WTC11 (cell line): ENCODE data around the gene FRMD5. TPM values are rescaled to one million over a fixed set of nuclear protein-coding genes. Genes with fewer than 3 reads are reported as not detected.

Experiments
- ATAC-seq: fragments of 200-7000 bp; cut with Tn5 transposase; 2 replicates; pipeline ENCODE4 v1.10.0; 2021; ENCODE audit warnings: mild to moderate bottlenecking, moderate library complexity
- CTCF ChIA-PET: fragments of 300-600 bp; sonication (Branson Sonifier 250); formaldehyde crosslinking; loops from one replicate; lab custom pipeline; 2021; ENCODE audit warnings: antibody characterized with exemption; lab: Charles Lee
- POLR2A ChIA-PET: fragments of 350-600 bp; sonication (Branson Sonifier 250); formaldehyde crosslinking; loops from one replicate; lab custom pipeline; 2021; ENCODE audit warnings: antibody characterized with exemption; lab: Charles Lee
- DNase-seq: peaks from one replicate; pipeline ENCODE4 v3.0.0; 2021; ENCODE audit warnings: low spot score
- H3K27ac Mint-ChIP-seq: 2 replicates; pipeline ENCODE4 v1.8.0; 2021; ENCODE audit warnings: mixed read lengths
- H3K27me3 Mint-ChIP-seq: 2 replicates; pipeline ENCODE4 v1.8.0; 2021; ENCODE audit warnings: low read depth, mild to moderate bottlenecking, moderate library complexity, mixed read lengths
- H3K36me3 Mint-ChIP-seq: 2 replicates; pipeline ENCODE4 v1.8.0; 2021; ENCODE audit warnings: mixed read lengths
- H3K4me1 Mint-ChIP-seq: 2 replicates; pipeline ENCODE4 v1.8.0; 2022; ENCODE audit warnings: mixed read lengths
- H3K4me3 Mint-ChIP-seq: 2 replicates; pipeline ENCODE4 v1.8.0; 2021; ENCODE audit warnings: mild to moderate bottlenecking, moderate library complexity, mixed read lengths
- H3K9me3 Mint-ChIP-seq: 2 replicates; pipeline ENCODE4 v1.8.0; 2021; ENCODE audit warnings: mixed read lengths
- AFF4 ChIP-seq: sonication (generic); formaldehyde crosslinking; IDR thresholded peaks from 2 replicates; pipeline ENCODE4 v1.8.1; 2023; ENCODE audit warnings: mild to moderate bottlenecking, missing genetic modification reagents, borderline replicate concordance
- GTF2I ChIP-seq: fragments of 250-450 bp; sonication (Bioruptor Pico); conservative IDR thresholded peaks from 2 replicates; pipeline ENCODE4 v1.4.0; 2021; ENCODE audit warnings: mild to moderate bottlenecking
- HMGA2 ChIP-seq: fragments of 250-450 bp; sonication (Bioruptor Pico); IDR thresholded peaks from 2 replicates; pipeline ENCODE4 v1.4.0; 2021; ENCODE audit warnings: mild to moderate bottlenecking, moderate library complexity
- IRF1 ChIP-seq: sonication (generic); formaldehyde crosslinking; IDR thresholded peaks from 2 replicates; pipeline ENCODE4 v1.8.0; 2023; ENCODE audit warnings: missing genetic modification reagents
- NFE2L1 ChIP-seq: sonication (generic); formaldehyde crosslinking; IDR thresholded peaks from 2 replicates; pipeline ENCODE4 v1.8.1; 2023; ENCODE audit warnings: missing genetic modification reagents
- SMAD4 ChIP-seq: sonication (generic); formaldehyde crosslinking; IDR thresholded peaks from 2 replicates; pipeline ENCODE4 v1.8.0; 2022; ENCODE audit warnings: mild to moderate bottlenecking, missing genetic modification reagents
- TEAD4 ChIP-seq: sonication (generic); formaldehyde crosslinking; IDR thresholded peaks from 2 replicates; pipeline ENCODE4 v1.8.0; 2022; ENCODE audit warnings: mild to moderate bottlenecking, missing genetic modification reagents
- USF2 ChIP-seq: sonication (generic); formaldehyde crosslinking; IDR thresholded peaks from 2 replicates; pipeline ENCODE4 v1.8.1; 2023; ENCODE audit warnings: mild to moderate bottlenecking, missing genetic modification reagents, moderate library complexity
- ZNF281 ChIP-seq: sonication (generic); formaldehyde crosslinking; IDR thresholded peaks from 2 replicates; pipeline ENCODE4 v1.8.0; 2023; ENCODE audit warnings: mild to moderate bottlenecking, missing genetic modification reagents
- total RNA-seq: library from RNA; stranded (reverse); gene quantifications from 3 replicates; pipeline ENCODE4 v1.2.3, GENCODE V29; 2021
- TF ChIP-seq, protein P1 (sequence below): sonication (generic); formaldehyde crosslinking; IDR thresholded peaks from 2 replicates; pipeline ENCODE4 v1.8.1; 2022; ENCODE audit warnings: low read depth, missing genetic modification reagents, borderline replicate concordance
- TF ChIP-seq, protein P2 (sequence below): fragments of 250-450 bp; sonication (Bioruptor Pico); IDR thresholded peaks from 2 replicates; pipeline ENCODE4 v1.9.0; 2021; ENCODE audit warnings: mild to moderate bottlenecking

Gene FRMD5
- total RNA-seq, 1 experiment from 2014 or later: 14.1 TPM

GRCh38 chr15:44129911-44130310 lies 65.2 kb downstream of the FRMD5 start:
- no peak overlapping the region for H3K4me3 Mint-ChIP-seq
- TF ChIP-seq, protein P1, sequence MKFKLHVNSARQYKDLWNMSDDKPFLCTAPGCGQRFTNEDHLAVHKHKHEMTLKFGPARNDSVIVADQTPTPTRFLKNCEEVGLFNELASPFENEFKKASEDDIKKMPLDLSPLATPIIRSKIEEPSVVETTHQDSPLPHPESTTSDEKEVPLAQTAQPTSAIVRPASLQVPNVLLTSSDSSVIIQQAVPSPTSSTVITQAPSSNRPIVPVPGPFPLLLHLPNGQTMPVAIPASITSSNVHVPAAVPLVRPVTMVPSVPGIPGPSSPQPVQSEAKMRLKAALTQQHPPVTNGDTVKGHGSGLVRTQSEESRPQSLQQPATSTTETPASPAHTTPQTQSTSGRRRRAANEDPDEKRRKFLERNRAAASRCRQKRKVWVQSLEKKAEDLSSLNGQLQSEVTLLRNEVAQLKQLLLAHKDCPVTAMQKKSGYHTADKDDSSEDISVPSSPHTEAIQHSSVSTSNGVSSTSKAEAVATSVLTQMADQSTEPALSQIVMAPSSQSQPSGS (CRISPR knock-in tag): no peak
- TF ChIP-seq TEAD4 (CRISPR knock-in tag): no peak
- no peak for TF ChIP-seq AFF4 (CRISPR knock-in tag)
- TF ChIP-seq NFE2L1 (CRISPR knock-in tag): no peak
- TF ChIP-seq HMGA2 (CRISPR knock-in tag): no peak
- TF ChIP-seq IRF1: no peak
- no peak for TF ChIP-seq GTF2I (CRISPR knock-in tag)
- TF ChIP-seq USF2 (CRISPR knock-in tag): no peak
- TF ChIP-seq, protein P2, sequence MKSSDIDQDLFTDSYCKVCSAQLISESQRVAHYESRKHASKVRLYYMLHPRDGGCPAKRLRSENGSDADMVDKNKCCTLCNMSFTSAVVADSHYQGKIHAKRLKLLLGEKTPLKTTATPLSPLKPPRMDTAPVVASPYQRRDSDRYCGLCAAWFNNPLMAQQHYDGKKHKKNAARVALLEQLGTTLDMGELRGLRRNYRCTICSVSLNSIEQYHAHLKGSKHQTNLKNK: no peak
- CTCF ChIA-PET: interaction anchor here (0.5 to 0.9 kb wide), 2 partner anchors 30 to 227 kb away, joined by 3 to 4 read pairs; no protein-coding TSS in a partner anchor
- no peak for DNase-seq
- no peak overlapping the region for H3K27ac Mint-ChIP-seq
- no peaks in the 10 kb centered on the region for H3K27me3 Mint-ChIP-seq
- peak; percentile 67 for ATAC-seq
- no peaks in the 10 kb centered on the region for H3K4me1 Mint-ChIP-seq
- H3K36me3 Mint-ChIP-seq: no peaks in the 10 kb centered on the region
- POLR2A ChIA-PET: no interaction called here
- H3K9me3 Mint-ChIP-seq: no peaks in the 10 kb centered on the region

DNA sequence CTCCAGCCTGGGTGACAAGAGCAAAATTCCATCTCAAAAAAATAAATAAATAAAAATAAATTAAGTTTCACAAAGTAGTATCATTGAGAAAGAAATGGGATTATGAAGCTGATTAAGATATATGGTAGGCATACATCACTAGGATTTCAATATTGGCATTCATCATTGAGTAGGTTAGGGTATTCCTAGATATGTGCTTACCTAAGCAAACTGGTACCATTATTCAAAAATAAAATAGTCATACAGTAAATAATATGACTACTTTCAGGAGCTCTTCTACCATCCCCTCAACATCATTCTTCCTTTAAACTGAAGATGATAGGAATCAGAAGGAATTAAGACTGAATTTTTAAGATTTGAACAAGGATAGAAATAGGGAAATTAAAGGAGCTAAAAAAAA lies 66.6 kb downstream of the FRMD5 start:
- H3K27ac Mint-ChIP-seq: no peak overlapping the region
- no peak for ATAC-seq
- no peaks in the 10 kb centered on the region for H3K27me3 Mint-ChIP-seq
- H3K4me1 Mint-ChIP-seq: no peaks in the 10 kb centered on the region
- DNase-seq: no peak
- TF ChIP-seq SMAD4 (CRISPR knock-in tag) (no peak), ZNF281 (CRISPR knock-in tag) (no peak), USF2 (CRISPR knock-in tag) (no peak)
- CTCF ChIA-PET: no interaction called here
- no peaks in the 10 kb centered on the region for H3K36me3 Mint-ChIP-seq
- no peak overlapping the region for H3K4me3 Mint-ChIP-seq
- no peaks in the 10 kb centered on the region for H3K9me3 Mint-ChIP-seq
- POLR2A ChIA-PET: no interaction called here
